Right cardiac atrium (tissue), 5 donors: ENCODE data around the gene FMNL1. TPM values are rescaled to one million over a fixed set of nuclear protein-coding genes. Genes with fewer than 3 reads are reported as not detected.
"Not testable (repeated sequence)": the region's sequence is repeated elsewhere in the genome, so short reads cannot be mapped to it uniquely, and the experiment has no call there.

ENCODE experiments used
- ATAC-seq, 2 donors: fragments of 200-7000 bp; cut with Tn5 transposase; one replicate each; pipeline versions ENCODE4 v1.8.0 to v1.9.1; 2020; ENCODE audit warnings: moderate library complexity in 2 of 2, mild to moderate bottlenecking in 1 of 2
- DNase-seq, 3 donors: peaks; one replicate each; pipeline ENCODE4 v3.0.0-alpha.2; 2020
- H3K27ac ChIP-seq: one replicate; pipeline ENCODE4 v1.5.1; 2013; ENCODE audit warnings: mild to moderate bottlenecking, low read length, control low read depth, moderate library complexity
- H3K27me3 ChIP-seq: one replicate; pipeline ENCODE4 v1.6.1; 2013; ENCODE audit not compliant: control insufficient read depth, insufficient read depth
- H3K4me1 ChIP-seq: one replicate; pipeline ENCODE4 v1.6.1; 2013; ENCODE audit warnings: low read length; ENCODE audit not compliant: control insufficient read depth, insufficient read depth
- H3K4me3 ChIP-seq: one replicate; pipeline ENCODE4 v1.5.1; 2013; ENCODE audit warnings: low read length, control low read depth
- H3K9me3 ChIP-seq: one replicate; pipeline ENCODE4 v1.6.1; 2013; ENCODE audit warnings: low read length; ENCODE audit not compliant: control insufficient read depth
- WGBS: extraction: QIAGEN DNeasy Blood & Tissue Kit; methylation state at CpG from one replicate; pipeline ENCODE4 v1.1.7; 2013; 5-methylcytosine and 5-hydroxymethylcytosine counted together
- intact Hi-C, 4 donors: fragments of 100-400 bp; cut with DNase I; formaldehyde crosslinking; loops; one replicate each; pipeline versions ENCODE4 v1.11.0 to v1.14.0; 2022 to 2023
- polyA plus RNA-seq: library from polyadenylated mRNA; stranded (reverse); fragments of 200-250 nt; gene quantifications from one replicate; pipeline ENCODE4 v1.2.3, GENCODE V29; 2013
- total RNA-seq, 4 donors: library from RNA; stranded (reverse); fragmentation: NEBNext Ultra II Directional; extraction: Animal tissue kit (Norgen Biotek cat#: 25700); gene quantifications; one replicate each; pipeline ENCODE4 v1.2.1, GENCODE V29; 2021
- donor health status: healthy with polysubstance abuse.
- donor health status: DM: no; HTN: yes; CAD: no.
- donor health status: DM: no; HTN: no; CAD: no.
- donor health status: DM: no; HTN: yes; CAD: no; lungs with severe emphysema.
- donor health status: DM: yes; HTN: yes; CAD: no.

Gene FMNL1
- total and polyA plus RNA-seq, 5 donors: 10.5 to 17.0 (median 13.0) TPM

DNA sequence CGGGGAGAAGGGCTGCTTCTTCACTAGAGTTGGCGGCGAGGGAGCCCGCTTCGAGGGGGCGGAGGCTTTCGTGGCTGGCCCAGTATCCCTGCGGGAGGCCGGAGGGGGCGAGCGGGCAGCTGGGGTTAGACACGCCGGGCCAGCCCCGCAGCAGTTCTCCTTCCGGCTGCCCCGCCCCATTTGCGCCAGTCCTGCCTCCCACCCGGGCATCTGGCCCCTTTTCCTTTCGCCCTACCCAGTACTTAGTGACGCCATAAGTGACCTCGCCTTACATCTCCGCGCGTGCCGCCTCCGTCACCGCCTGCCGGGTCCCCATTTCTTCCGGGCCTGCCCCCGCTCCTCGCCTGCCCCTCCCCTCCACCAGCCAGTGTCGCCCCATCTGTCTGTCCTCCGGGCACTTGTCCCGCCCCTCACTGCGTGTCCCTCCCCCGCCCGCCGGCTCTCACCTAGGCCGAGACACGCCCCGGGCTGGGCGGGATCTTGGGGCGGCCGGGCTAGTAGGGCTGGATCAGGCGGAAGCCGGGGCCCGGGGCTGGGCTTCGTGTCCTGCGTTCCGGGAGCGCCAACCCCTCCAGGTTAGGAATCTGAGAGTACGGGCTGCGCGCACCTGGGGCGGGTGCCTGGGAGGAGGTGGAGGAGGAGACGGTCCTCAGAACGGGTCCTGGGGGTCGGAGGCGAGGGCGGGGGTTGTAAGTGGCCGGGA is 25.9 kb downstream of the FMNL1 start:
- peak; percentile 90 to 95 (median 93) for DNase-seq
- no peak overlapping the region for H3K27ac ChIP-seq

GRCh38 chr17:45248132-45248957 is 26.7 kb downstream of the FMNL1 start:
- 31% methylated on average over 39 of the region's 39 CpGs for WGBS
- Histone ChIP-seq H3K9me3 (no peaks in the 10 kb centered on the region), H3K27ac (no peak overlapping the region), H3K27me3 (no peaks in the 10 kb centered on the region), H3K4me1 (no peaks in the 10 kb centered on the region), H3K4me3 (peak overlapping the region; percentile 19)
- ATAC-seq (peak; percentile 5 to 17), DNase-seq (peak in 2 of 3 donors; percentile 39 to 74)
- intact Hi-C loops: no loop called here

More for the DNA sequence above, 25.9 kb downstream of the FMNL1 start:
- H3K27me3 ChIP-seq: no peaks in the 10 kb centered on the region
- peak; percentile 84 to 86 for ATAC-seq
- intact Hi-C loops: no loop called here
- H3K4me1 ChIP-seq: no peaks in the 10 kb centered on the region
- H3K4me3 ChIP-seq: peak overlapping the region; percentile 19
- WGBS: 1% methylated on average over 61 of the region's 61 CpGs
- H3K9me3 ChIP-seq: no peaks in the 10 kb centered on the region

- ATAC-seq (peak in 1 of 2 donors; percentile 64), DNase-seq (peak in 1 of 3 donors; percentile 51)
- H3K4me3 ChIP-seq: no peak overlapping the region
- H3K4me1 ChIP-seq: no peaks in the 10 kb centered on the region
- intact Hi-C loops: no loop called here
- WGBS: 54% methylated on average over 7 of the region's 7 CpGs
- no peaks in the 10 kb centered on the region for H3K27me3 ChIP-seq
- H3K27ac ChIP-seq: no peak overlapping the region
- H3K9me3 ChIP-seq: no peaks in the 10 kb centered on the region
Observed at GRCh38 chr17:45251931-45252330, 30.2 kb downstream of the FMNL1 start.

GRCh38 chr17:45253237-45253636 is 31.6 kb downstream of the FMNL1 start:
- H3K27ac ChIP-seq, H3K9me3 ChIP-seq, intact Hi-C loops, DNase-seq, H3K27me3 ChIP-seq, ATAC-seq, H3K4me3 ChIP-seq, H3K4me1 ChIP-seq: not testable (repeated sequence)
- 92% methylated on average over 7 of the region's 7 CpGs for WGBS

GRCh38 chr17:45253879-45254278 is 32.2 kb downstream of the FMNL1 start:
- ATAC-seq: no peak
- H3K4me3 ChIP-seq: no peak overlapping the region
- intact Hi-C loops: no loop called here
- DNase-seq: peak in 1 of 3 donors; percentile 36
- H3K9me3 ChIP-seq: no peaks in the 10 kb centered on the region
- no peaks in the 10 kb centered on the region for H3K4me1 ChIP-seq
- H3K27me3 ChIP-seq: no peaks in the 10 kb centered on the region
- H3K27ac ChIP-seq: no peak overlapping the region
- 95% methylated on average over 4 of the region's 4 CpGs for WGBS

- no peak overlapping the region for H3K4me3 ChIP-seq
- peak in 1 of 3 donors; percentile 37 for DNase-seq
- no peaks in the 10 kb centered on the region for H3K27me3 ChIP-seq
- H3K27ac ChIP-seq: no peak overlapping the region
- no peaks in the 10 kb centered on the region for H3K9me3 ChIP-seq
- H3K4me1 ChIP-seq: no peaks in the 10 kb centered on the region
- intact Hi-C loops: no loop called here
- ATAC-seq: no peak
- 96% methylated on average over 8 of the region's 8 CpGs for WGBS
Observed at GRCh38 chr17:45255358-45255757, 33.7 kb downstream of the FMNL1 start.

DNA sequence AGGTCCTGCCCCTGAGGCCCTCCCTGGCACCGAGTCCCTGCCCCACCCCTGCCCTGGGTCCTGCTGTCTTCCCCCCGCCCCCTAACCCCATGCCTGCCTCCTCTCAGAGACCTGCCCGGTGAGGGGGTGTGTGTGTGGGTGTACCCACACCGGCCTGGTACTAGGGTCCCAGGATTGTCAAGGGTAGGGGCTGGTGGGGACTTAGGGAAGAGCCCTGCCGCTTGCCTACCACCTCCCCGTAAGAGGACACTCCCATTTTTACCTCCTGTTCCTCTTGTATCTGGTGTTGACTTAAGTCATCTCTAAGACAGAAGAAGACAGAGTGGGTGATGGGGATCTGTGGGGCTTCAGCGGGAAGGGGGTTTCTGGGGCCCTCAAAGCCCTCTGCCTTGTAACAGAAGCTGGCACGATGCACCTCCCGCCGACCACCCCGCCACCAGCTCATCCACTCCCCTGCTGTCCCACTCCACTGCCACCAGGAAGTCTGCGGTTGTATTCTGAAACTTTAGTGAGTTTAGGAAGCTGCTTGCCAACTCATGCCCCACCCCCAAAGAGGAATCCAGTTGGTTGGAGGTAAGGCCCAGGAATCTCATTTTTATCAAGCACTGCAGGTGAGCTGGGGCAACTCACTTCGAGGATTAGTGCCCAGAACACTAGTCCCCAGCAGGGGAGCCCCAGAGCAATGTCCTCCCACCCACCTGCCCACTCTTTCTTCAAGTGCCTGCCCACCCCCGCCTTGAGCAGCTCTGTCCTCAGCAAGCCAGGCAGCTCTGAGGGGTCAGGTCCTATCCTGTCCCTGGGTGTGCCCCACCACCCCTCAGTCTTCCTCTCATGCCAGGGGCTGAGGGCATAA is 34.7 kb downstream of the FMNL1 start:
- ATAC-seq (no peak), DNase-seq (peak in 1 of 3 donors; percentile 33)
- no peak overlapping the region for H3K27ac ChIP-seq
- intact Hi-C loops: no loop called here
- H3K27me3 ChIP-seq: no peaks in the 10 kb centered on the region
- 80% methylated on average over 14 of the region's 14 CpGs for WGBS
- H3K4me1 ChIP-seq: peaks cover 3% of the 10 kb centered on the region
- no peaks in the 10 kb centered on the region for H3K9me3 ChIP-seq
- no peak overlapping the region for H3K4me3 ChIP-seq

DNA sequence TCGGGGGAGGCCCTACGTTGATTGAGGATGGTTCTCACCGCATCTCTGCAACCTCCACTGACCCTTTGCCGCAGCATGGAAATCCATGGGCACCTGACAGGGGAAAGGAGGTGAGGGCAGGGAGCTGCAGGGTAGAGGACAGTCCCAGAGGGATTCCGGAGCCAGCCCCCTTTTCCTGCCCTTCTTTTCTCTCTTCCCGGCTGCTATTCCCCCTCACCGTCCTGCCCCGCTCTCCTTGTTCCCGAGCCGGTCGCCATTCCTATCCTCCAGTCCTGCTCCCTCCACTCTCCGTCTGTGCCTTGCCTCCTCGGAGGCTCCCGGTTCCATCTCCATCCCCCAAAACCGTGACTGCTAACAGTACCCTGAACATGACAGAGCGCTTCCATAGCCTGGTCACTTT is 35.4 kb downstream of the FMNL1 start:
- ATAC-seq (no peak), DNase-seq (no peak)
- H3K27me3 ChIP-seq: no peaks in the 10 kb centered on the region
- no peaks in the 10 kb centered on the region for H3K9me3 ChIP-seq
- H3K4me1 ChIP-seq: peaks cover 6% of the 10 kb centered on the region
- intact Hi-C loops: no loop called here
- no peak overlapping the region for H3K27ac ChIP-seq
- H3K4me3 ChIP-seq: no peak overlapping the region
- WGBS: 73% methylated on average over 16 of the region's 16 CpGs

DNA sequence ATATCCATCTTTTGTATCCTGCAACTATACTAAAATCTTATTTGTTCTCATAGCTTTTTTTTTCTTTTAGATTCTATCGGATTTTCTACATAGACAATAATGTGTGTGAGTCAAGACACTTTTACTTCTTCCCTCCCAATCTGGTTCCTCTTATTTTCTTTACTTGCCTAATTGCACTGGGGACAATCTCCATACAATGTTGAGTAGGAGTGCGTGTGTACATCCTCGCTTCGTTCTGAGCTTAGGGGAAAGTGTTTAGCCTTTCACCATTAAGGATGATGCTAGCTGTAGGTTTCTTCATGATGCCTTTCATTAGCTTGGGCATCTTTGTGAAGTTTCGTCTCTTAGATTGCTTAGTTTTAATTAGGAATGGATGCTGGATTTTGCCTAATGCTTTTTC is 37.3 kb downstream of the FMNL1 start:
- 69% methylated on average over 5 of the region's 5 CpGs for WGBS
- Histone ChIP-seq H3K4me1 (peaks cover 8% of the 10 kb centered on the region), H3K4me3 (no peak overlapping the region), H3K27me3 (no peaks in the 10 kb centered on the region), H3K27ac (no peak overlapping the region), H3K9me3 (no peaks in the 10 kb centered on the region)
- intact Hi-C loops: no loop called here
- no peak for DNase-seq
- ATAC-seq: no peak

DNA sequence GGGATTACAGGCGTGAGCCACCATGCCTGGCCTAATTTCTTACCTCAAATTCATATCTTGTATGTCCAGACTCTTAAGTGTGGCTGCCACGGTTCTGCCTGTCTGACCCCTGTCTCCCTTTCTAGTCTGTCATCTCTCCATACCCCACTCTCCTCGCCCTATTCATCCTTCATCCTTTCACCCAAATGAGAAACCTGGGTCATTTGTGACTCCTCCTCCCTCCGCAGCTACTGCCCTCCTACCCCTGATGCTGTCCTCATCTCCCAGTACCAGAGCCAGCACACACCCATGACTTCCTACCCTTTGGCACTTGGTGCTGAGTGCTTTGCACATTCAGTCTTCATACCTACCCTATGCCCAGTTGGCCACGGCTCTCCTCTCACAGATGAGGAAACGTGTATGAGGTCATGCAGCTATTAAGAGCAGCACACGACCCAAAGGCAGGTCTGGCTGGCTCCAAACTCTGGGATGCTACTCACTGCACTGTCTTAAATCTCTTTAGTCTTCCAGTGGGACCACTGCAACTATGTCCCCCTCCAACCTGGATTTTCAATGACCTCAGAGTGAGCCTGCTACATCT is 38.6 kb downstream of the FMNL1 start:
- H3K27ac ChIP-seq: peak overlapping the region; percentile 71
- peak; percentile 45 to 57 for ATAC-seq
- 67% methylated on average over 7 of the region's 7 CpGs for WGBS
- peaks cover 8% of the 10 kb centered on the region for H3K4me1 ChIP-seq
- peak in 1 of 3 donors; percentile 56 for DNase-seq
- intact Hi-C loops: no loop called here
- H3K9me3 ChIP-seq: no peaks in the 10 kb centered on the region
- H3K27me3 ChIP-seq: no peaks in the 10 kb centered on the region
- no peak overlapping the region for H3K4me3 ChIP-seq
